Measurements from ENCODE around the gene IGF2BP3.

DNA sequence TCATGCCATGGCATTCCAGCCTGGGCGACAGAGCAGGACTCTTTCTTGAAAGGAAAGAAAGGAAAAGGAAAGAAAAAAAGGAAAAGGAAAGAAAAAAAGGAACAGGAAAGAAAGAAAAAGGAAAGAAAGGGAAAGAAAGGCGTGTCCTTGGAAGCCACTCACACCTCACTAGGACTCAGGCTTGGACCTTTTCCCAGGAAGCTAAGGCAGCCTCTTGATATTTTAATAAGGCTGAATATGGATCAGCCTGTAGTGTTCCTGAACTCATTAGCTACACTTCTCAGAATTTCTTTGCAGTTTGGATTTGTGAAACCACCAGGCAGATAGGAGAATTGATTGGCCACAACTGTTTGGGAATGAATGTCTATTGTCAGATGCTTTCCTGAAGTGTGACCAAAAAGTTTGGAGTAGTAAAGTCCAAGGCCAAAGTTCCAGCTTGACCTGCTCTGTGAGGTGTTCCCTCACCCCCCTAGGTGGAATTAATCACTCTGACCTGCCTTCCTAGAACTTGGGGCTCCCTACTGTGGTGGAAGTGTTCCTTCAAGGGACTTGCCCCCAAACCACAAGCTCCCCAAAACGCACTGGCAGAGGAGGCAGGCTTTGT, 178.2 kb downstream of the IGF2BP3 start:
- TF ChIP-seq, protein P1, sequence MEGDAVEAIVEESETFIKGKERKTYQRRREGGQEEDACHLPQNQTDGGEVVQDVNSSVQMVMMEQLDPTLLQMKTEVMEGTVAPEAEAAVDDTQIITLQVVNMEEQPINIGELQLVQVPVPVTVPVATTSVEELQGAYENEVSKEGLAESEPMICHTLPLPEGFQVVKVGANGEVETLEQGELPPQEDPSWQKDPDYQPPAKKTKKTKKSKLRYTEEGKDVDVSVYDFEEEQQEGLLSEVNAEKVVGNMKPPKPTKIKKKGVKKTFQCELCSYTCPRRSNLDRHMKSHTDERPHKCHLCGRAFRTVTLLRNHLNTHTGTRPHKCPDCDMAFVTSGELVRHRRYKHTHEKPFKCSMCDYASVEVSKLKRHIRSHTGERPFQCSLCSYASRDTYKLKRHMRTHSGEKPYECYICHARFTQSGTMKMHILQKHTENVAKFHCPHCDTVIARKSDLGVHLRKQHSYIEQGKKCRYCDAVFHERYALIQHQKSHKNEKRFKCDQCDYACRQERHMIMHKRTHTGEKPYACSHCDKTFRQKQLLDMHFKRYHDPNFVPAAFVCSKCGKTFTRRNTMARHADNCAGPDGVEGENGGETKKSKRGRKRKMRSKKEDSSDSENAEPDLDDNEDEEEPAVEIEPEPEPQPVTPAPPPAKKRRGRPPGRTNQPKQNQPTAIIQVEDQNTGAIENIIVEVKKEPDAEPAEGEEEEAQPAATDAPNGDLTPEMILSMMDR (IDR thresholded peaks at IDR 0.05): no peak
- TF ChIP-seq ZFX (IDR thresholded peaks at IDR 0.05; ENCODE audit: borderline replicate concordance): no peak

Measured in 22Rv1 (cell line).